Nephron (organoid): ENCODE results near the gene CPZ.

Experiments used
- H3K27ac Mint-ChIP-seq, 3 experiments: 2 replicates each; pipeline ENCODE4 v1.8.0; 2020; ENCODE audit warnings: mixed read lengths in 3 of 3, mild to moderate bottlenecking in 2 of 3, moderate library complexity in 1 of 3
- H3K27me3 Mint-ChIP-seq: 2 replicates; pipeline ENCODE4 v1.8.0; 2021; ENCODE audit warnings: low read depth, mild to moderate bottlenecking, moderate library complexity, mixed read lengths
- H3K36me3 Mint-ChIP-seq: 2 replicates; pipeline ENCODE4 v1.8.0; 2020; ENCODE audit warnings: low read depth, mixed read lengths
- H3K4me1 Mint-ChIP-seq: 2 replicates; pipeline ENCODE4 v1.8.0; 2020; ENCODE audit warnings: mixed read lengths
- H3K4me3 Mint-ChIP-seq, 3 experiments: 2 replicates each; pipeline ENCODE4 v1.8.0; 2020; ENCODE audit warnings: mild to moderate bottlenecking in 3 of 3, mixed read lengths in 3 of 3, moderate library complexity in 2 of 3
- H3K9me3 Mint-ChIP-seq: 2 replicates; pipeline ENCODE4 v1.8.0; 2020; ENCODE audit warnings: mixed read lengths
- CTCF ChIP-seq, 3 experiments: fragments of 200-600 bp; sonication (generic); IDR thresholded peaks; one replicate each; pipeline ENCODE4 v1.5.0; 2021; ENCODE audit warnings: antibody characterized with exemption in 3 of 3; ENCODE audit not compliant: unreplicated experiment in 3 of 3

The CPZ gene

GRCh38 chr4:8641256-8641655 is 48.7 kb downstream of the CPZ start:
- no peaks in the 10 kb centered on the region for H3K36me3 Mint-ChIP-seq
- H3K27me3 Mint-ChIP-seq = peaks cover 57% of the 10 kb centered on the region
- H3K27ac Mint-ChIP-seq = no peak overlapping the region
- no peak overlapping the region for H3K4me3 Mint-ChIP-seq
- H3K9me3 Mint-ChIP-seq = no peaks in the 10 kb centered on the region
- TF ChIP-seq CTCF (IDR thresholded peaks at IDR 0.05; ENCODE audit: unreplicated experiment in 3 of 3) = no peak
- H3K4me1 Mint-ChIP-seq = no peaks in the 10 kb centered on the region

- peaks cover 62% of the 10 kb centered on the region for H3K27me3 Mint-ChIP-seq
- H3K36me3 Mint-ChIP-seq = no peaks in the 10 kb centered on the region
- no peak overlapping the region for H3K27ac Mint-ChIP-seq
- no peak overlapping the region for H3K4me3 Mint-ChIP-seq
- no peaks in the 10 kb centered on the region for H3K9me3 Mint-ChIP-seq
- TF ChIP-seq CTCF (IDR thresholded peaks at IDR 0.05; ENCODE audit: unreplicated experiment in 3 of 3) = no peak
- no peaks in the 10 kb centered on the region for H3K4me1 Mint-ChIP-seq
Measured at GRCh38 chr4:8641931-8642650, 49.5 kb downstream of the CPZ start.

- H3K9me3 Mint-ChIP-seq = no peaks in the 10 kb centered on the region
- no peak for TF ChIP-seq CTCF (IDR thresholded peaks at IDR 0.05; ENCODE audit: unreplicated experiment in 3 of 3)
- peaks cover 61% of the 10 kb centered on the region for H3K27me3 Mint-ChIP-seq
- H3K36me3 Mint-ChIP-seq = no peaks in the 10 kb centered on the region
- no peaks in the 10 kb centered on the region for H3K4me1 Mint-ChIP-seq
- no peak overlapping the region for H3K4me3 Mint-ChIP-seq
- no peak overlapping the region for H3K27ac Mint-ChIP-seq
Measured at GRCh38 chr4:8642651-8643321, 50.2 kb downstream of the CPZ start.

GRCh38 chr4:8643441-8643840 is 50.9 kb downstream of the CPZ start:
- Mint-ChIP-seq H3K36me3 (no peaks in the 10 kb centered on the region), H3K4me3 (no peak overlapping the region), H3K27ac (no peak overlapping the region), H3K27me3 (peaks cover 58% of the 10 kb centered on the region), H3K4me1 (no peaks in the 10 kb centered on the region), H3K9me3 (no peaks in the 10 kb centered on the region)
- no peak for TF ChIP-seq CTCF (IDR thresholded peaks at IDR 0.05; ENCODE audit: unreplicated experiment in 3 of 3)

- Mint-ChIP-seq H3K9me3 (no peaks in the 10 kb centered on the region), H3K27me3 (peaks cover 58% of the 10 kb centered on the region), H3K27ac (no peak overlapping the region), H3K36me3 (no peaks in the 10 kb centered on the region), H3K4me3 (no peak overlapping the region), H3K4me1 (no peaks in the 10 kb centered on the region)
- no peak for TF ChIP-seq CTCF (IDR thresholded peaks at IDR 0.05; ENCODE audit: unreplicated experiment in 3 of 3)
Measured at GRCh38 chr4:8643986-8644385, 51.4 kb downstream of the CPZ start.

GRCh38 chr4:8644461-8644891 is 51.9 kb downstream of the CPZ start:
- Mint-ChIP-seq H3K4me1 (no peaks in the 10 kb centered on the region), H3K27me3 (peaks cover 58% of the 10 kb centered on the region), H3K4me3 (no peak overlapping the region), H3K27ac (no peak overlapping the region), H3K36me3 (no peaks in the 10 kb centered on the region), H3K9me3 (no peaks in the 10 kb centered on the region)
- no peak for TF ChIP-seq CTCF (IDR thresholded peaks at IDR 0.05; ENCODE audit: unreplicated experiment in 3 of 3)
